ENCODE measurements around the gene BNIP3.

The BNIP3 gene

GRCh38 chr10:131971591-131971990 lies 10.1 kb downstream of the BNIP3 start:
- DNase-seq (ENCODE audit: low read depth in 1 of 2, low spot score in 1 of 2) = no peak
- TF ChIP-seq GABPA (IDR thresholded peaks at IDR 0.05; ENCODE audit: low read depth) = no peak
- TF ChIP-seq REST (IDR thresholded peaks at IDR 0.05; ENCODE audit: insufficient replicate concordance, low read depth) = no peak
- no peak for TF ChIP-seq POLR2AphosphoS5 (IDR thresholded peaks at IDR 0.05; ENCODE audit: low read depth)
- no peak for TF ChIP-seq SPI1 (IDR thresholded peaks at IDR 0.05; ENCODE audit: borderline replicate concordance, low read depth)
- TF ChIP-seq CTCF (IDR thresholded peaks at IDR 0.05; ENCODE audit: insufficient read depth, low read length) = no peak
- Histone ChIP-seq H3K27ac (replicated peaks) (no peak overlapping the region), H3K27me3 (ENCODE audit: insufficient read depth, poor library complexity, severe bottlenecking) (no peaks in the 10 kb centered on the region), H3K4me3 (replicated peaks; ENCODE audit: insufficient read depth, low read length) (no peak overlapping the region)

- TF ChIP-seq POLR2AphosphoS5 (IDR thresholded peaks at IDR 0.05; ENCODE audit: low read depth) = no peak
- Histone ChIP-seq H3K4me3 (replicated peaks; ENCODE audit: insufficient read depth, low read length) (no peak overlapping the region), H3K27me3 (ENCODE audit: insufficient read depth, poor library complexity, severe bottlenecking) (no peaks in the 10 kb centered on the region), H3K27ac (replicated peaks) (no peak overlapping the region)
- no peak for DNase-seq (ENCODE audit: low read depth in 1 of 2, low spot score in 1 of 2)
Observed at GRCh38 chr10:131970946-131971345, 10.8 kb downstream of the BNIP3 start.

- TF ChIP-seq CTCF (IDR thresholded peaks at IDR 0.05; ENCODE audit: insufficient read depth, low read length) = no peak
- TF ChIP-seq POLR2AphosphoS5 (IDR thresholded peaks at IDR 0.05; ENCODE audit: low read depth) = no peak
- Histone ChIP-seq H3K27ac (replicated peaks) (no peak overlapping the region), H3K27me3 (ENCODE audit: insufficient read depth, poor library complexity, severe bottlenecking) (no peaks in the 10 kb centered on the region), H3K4me3 (replicated peaks; ENCODE audit: insufficient read depth, low read length) (no peak overlapping the region)
- DNase-seq (ENCODE audit: low read depth in 1 of 2, low spot score in 1 of 2) = no peak
Observed at GRCh38 chr10:131968949-131969348, 12.8 kb downstream of the BNIP3 start.

- DNase-seq (ENCODE audit: low read depth in 1 of 2, low spot score in 1 of 2) = no peak
- Histone ChIP-seq H3K4me3 (replicated peaks; ENCODE audit: insufficient read depth, low read length) (no peak overlapping the region), H3K27ac (replicated peaks) (no peak overlapping the region), H3K27me3 (ENCODE audit: insufficient read depth, poor library complexity, severe bottlenecking) (no peaks in the 10 kb centered on the region)
- TF ChIP-seq POLR2AphosphoS5 (IDR thresholded peaks at IDR 0.05; ENCODE audit: low read depth) = no peak
- no peak for TF ChIP-seq CTCF (IDR thresholded peaks at IDR 0.05; ENCODE audit: insufficient read depth, low read length)
- TF ChIP-seq SPI1 (IDR thresholded peaks at IDR 0.05; ENCODE audit: borderline replicate concordance, low read depth) = no peak
- no peak for TF ChIP-seq GABPA (IDR thresholded peaks at IDR 0.05; ENCODE audit: low read depth)
- TF ChIP-seq REST (IDR thresholded peaks at IDR 0.05; ENCODE audit: insufficient replicate concordance, low read depth) = no peak
Observed at GRCh38 chr10:131964298-131964697, 17.4 kb downstream of the BNIP3 start.
